Osteoblast (primary cell): ENCODE measurements around the gene EFCAB11. TPM values are rescaled to one million over a fixed set of nuclear protein-coding genes. Genes with fewer than 3 reads are reported as not detected.

Source experiments
- DNase-seq: peaks from one replicate; pipeline ENCODE4 v3.0.0; 2011; ENCODE audit warnings: low spot score, mixed read lengths; ENCODE audit not compliant: insufficient read length; ENCODE audit errors: missing footprints
- H2AFZ ChIP-seq: 2 replicates; pipeline ENCODE4 v1.6.0; 2011; ENCODE audit warnings: mild to moderate bottlenecking, low read length
- H3K27ac ChIP-seq: 2 replicates; pipeline ENCODE4 v1.5.1; 2011; ENCODE audit warnings: mild to moderate bottlenecking, low read depth, low read length, moderate library complexity
- H3K27me3 ChIP-seq: 2 replicates; pipeline ENCODE4 v1.6.0; 2012; ENCODE audit warnings: mild to moderate bottlenecking, control low read depth, inconsistent platforms, low read length, moderate library complexity; ENCODE audit not compliant: insufficient read depth
- H3K36me3 ChIP-seq: 2 replicates; pipeline ENCODE4 v1.5.1; 2011; ENCODE audit warnings: mild to moderate bottlenecking, low read length, control low read depth, moderate library complexity; ENCODE audit not compliant: insufficient read depth
- H3K4me1 ChIP-seq: 2 replicates; pipeline ENCODE4 v1.5.1; 2011; ENCODE audit warnings: mild to moderate bottlenecking, low read length, control low read depth, moderate library complexity; ENCODE audit not compliant: insufficient read depth
- H3K4me2 ChIP-seq: 2 replicates; pipeline ENCODE4 v1.6.0; 2011; ENCODE audit warnings: mild to moderate bottlenecking, low read length; ENCODE audit not compliant: insufficient read depth
- H3K4me3 ChIP-seq: fragments of 200-600 bp; sonication (generic); 3 replicates; pipeline ENCODE4 v1.5.1; 2012; ENCODE audit warnings: mild to moderate bottlenecking, low read length, inconsistent platforms; ENCODE audit not compliant: insufficient read depth
- H3K79me2 ChIP-seq: 2 replicates; pipeline ENCODE4 v1.6.0; 2012; ENCODE audit warnings: mild to moderate bottlenecking, low read length, control low read depth, inconsistent platforms; ENCODE audit not compliant: insufficient read depth
- H3K9me3 ChIP-seq: 2 replicates; pipeline ENCODE4 v1.5.1; 2011; ENCODE audit warnings: low read depth, low read length, control low read depth
- H4K20me1 ChIP-seq: 2 replicates; pipeline ENCODE4 v1.6.0; 2012; ENCODE audit warnings: mild to moderate bottlenecking, low read length, control low read depth; ENCODE audit not compliant: insufficient read depth
- total RNA-seq: library from RNA; depleted of rRNA; stranded (reverse); fragments of >200 nt; gene quantifications from 2 replicates; pipeline ENCODE4 v1.2.3, GENCODE V29; 2012
- TF ChIP-seq, protein P1 (sequence below): IDR thresholded peaks from 2 replicates; pipeline ENCODE4 v1.5.1; 2011; ENCODE audit warnings: mild to moderate bottlenecking, low read depth, low read length, moderate library complexity; ENCODE audit errors: extremely low read depth

EFCAB11 gene
- total RNA-seq, 1 donor, result 6.9 TPM

DNA sequence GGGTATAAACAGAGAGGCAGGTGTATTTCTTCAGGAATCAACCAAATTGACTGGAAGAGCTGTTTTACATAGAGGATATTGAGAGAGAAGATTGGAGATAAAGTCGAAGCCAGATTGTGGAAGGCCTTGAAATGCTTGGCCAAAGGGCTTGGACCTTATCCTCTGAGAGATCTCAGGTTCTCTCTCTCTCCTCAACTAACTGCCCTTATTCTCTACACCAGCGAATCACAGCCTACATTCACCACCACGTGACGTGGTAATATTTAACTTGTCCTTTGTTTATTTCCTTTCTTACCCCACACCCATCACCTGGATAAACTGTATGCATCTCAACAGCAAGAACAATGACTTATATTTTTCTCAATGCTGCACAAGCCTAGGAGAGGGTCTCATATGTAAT is 207.4 kb downstream of the EFCAB11 start:
- Histone ChIP-seq H4K20me1 (no peaks in the 10 kb centered on the region), H3K4me3 (no peak overlapping the region), H3K79me2 (no peaks in the 10 kb centered on the region), H3K27ac (no peak overlapping the region), H3K4me1 (peaks cover 7% of the 10 kb centered on the region), H3K36me3 (no peaks in the 10 kb centered on the region), H3K27me3 (no peaks in the 10 kb centered on the region), H3K4me2 (no peak overlapping the region), H3K9me3 (no peaks in the 10 kb centered on the region), H2AFZ (no peak overlapping the region)
- TF ChIP-seq, protein P1, sequence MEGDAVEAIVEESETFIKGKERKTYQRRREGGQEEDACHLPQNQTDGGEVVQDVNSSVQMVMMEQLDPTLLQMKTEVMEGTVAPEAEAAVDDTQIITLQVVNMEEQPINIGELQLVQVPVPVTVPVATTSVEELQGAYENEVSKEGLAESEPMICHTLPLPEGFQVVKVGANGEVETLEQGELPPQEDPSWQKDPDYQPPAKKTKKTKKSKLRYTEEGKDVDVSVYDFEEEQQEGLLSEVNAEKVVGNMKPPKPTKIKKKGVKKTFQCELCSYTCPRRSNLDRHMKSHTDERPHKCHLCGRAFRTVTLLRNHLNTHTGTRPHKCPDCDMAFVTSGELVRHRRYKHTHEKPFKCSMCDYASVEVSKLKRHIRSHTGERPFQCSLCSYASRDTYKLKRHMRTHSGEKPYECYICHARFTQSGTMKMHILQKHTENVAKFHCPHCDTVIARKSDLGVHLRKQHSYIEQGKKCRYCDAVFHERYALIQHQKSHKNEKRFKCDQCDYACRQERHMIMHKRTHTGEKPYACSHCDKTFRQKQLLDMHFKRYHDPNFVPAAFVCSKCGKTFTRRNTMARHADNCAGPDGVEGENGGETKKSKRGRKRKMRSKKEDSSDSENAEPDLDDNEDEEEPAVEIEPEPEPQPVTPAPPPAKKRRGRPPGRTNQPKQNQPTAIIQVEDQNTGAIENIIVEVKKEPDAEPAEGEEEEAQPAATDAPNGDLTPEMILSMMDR, result no peak
- DNase-seq, result no peak

DNA sequence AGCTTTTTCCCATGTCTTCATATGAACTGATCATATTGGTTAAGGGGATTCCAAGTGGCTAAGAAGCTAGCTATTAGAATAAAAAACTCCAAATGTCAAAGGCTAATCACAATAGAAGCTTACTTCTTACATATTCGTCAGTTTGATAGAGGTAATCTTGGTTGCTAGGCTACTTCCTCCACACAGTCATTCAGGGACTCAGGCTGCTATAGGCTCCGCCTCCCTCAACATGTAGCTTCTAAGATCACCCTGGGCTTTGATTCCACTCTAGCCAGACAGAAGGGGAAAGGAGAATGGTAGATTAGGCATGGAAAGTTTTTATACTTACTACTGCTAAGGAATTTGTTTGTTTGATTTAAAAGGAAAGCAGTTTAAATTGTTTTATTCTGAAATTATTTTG is 207.9 kb downstream of the EFCAB11 start:
- Histone ChIP-seq H2AFZ (no peak overlapping the region), H3K27ac (no peak overlapping the region), H3K27me3 (no peaks in the 10 kb centered on the region), H3K79me2 (no peaks in the 10 kb centered on the region), H3K4me3 (no peak overlapping the region), H3K9me3 (no peaks in the 10 kb centered on the region), H3K4me2 (no peak overlapping the region), H3K36me3 (no peaks in the 10 kb centered on the region), H4K20me1 (no peaks in the 10 kb centered on the region), H3K4me1 (peaks cover 7% of the 10 kb centered on the region)
- DNase-seq, result no peak
- TF ChIP-seq, protein P1, result no peak

DNA sequence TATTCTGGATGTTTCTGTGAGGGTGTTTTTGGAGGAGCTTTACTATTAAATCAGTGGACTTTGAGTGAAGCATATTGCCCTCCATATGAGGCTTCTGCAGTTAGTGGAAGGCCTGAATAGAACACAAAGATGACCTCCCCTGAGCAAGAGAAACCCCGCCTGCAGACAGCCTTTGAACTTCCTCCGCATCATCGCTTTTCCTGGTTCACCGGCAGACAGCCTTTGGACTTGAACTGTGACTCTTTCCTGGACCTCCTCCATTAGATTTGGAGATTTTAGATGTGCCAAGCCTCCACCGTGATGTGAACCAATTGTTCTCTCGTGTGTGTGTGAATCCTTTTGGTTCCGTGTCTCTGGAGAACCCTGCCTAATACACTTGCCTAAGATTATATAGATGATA is 208.4 kb downstream of the EFCAB11 start:
- no peaks in the 10 kb centered on the region for H3K27me3 ChIP-seq
- H3K9me3 ChIP-seq, result no peaks in the 10 kb centered on the region
- no peak overlapping the region for H3K4me2 ChIP-seq
- H3K79me2 ChIP-seq, result no peaks in the 10 kb centered on the region
- TF ChIP-seq, protein P1, result no peak
- no peak overlapping the region for H2AFZ ChIP-seq
- H3K4me1 ChIP-seq, result peaks cover 7% of the 10 kb centered on the region
- no peak overlapping the region for H3K27ac ChIP-seq
- no peaks in the 10 kb centered on the region for H3K36me3 ChIP-seq
- no peak overlapping the region for H3K4me3 ChIP-seq
- no peak for DNase-seq
- H4K20me1 ChIP-seq, result no peaks in the 10 kb centered on the region

Other genes with a start within 250 kb of the EFCAB11 start
- 11.2 and 16.2 TPM in 2 replicates for gene TDP1, start 1.2 kb upstream of the EFCAB11 start, total RNA-seq
- not detected in 2 replicates for gene KCNK13, start 107.3 kb upstream of the EFCAB11 start, total RNA-seq